ENCODE measurements around the gene HMGCR.

GRCh38 chr5:75306746-75307145 lies 30.3 kb upstream of the HMGCR start:
- TF ChIP-seq, protein P1, sequence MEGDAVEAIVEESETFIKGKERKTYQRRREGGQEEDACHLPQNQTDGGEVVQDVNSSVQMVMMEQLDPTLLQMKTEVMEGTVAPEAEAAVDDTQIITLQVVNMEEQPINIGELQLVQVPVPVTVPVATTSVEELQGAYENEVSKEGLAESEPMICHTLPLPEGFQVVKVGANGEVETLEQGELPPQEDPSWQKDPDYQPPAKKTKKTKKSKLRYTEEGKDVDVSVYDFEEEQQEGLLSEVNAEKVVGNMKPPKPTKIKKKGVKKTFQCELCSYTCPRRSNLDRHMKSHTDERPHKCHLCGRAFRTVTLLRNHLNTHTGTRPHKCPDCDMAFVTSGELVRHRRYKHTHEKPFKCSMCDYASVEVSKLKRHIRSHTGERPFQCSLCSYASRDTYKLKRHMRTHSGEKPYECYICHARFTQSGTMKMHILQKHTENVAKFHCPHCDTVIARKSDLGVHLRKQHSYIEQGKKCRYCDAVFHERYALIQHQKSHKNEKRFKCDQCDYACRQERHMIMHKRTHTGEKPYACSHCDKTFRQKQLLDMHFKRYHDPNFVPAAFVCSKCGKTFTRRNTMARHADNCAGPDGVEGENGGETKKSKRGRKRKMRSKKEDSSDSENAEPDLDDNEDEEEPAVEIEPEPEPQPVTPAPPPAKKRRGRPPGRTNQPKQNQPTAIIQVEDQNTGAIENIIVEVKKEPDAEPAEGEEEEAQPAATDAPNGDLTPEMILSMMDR (conservative IDR thresholded peaks at IDR 0.05 in 1 of 2, IDR thresholded peaks at IDR 0.05 in 1 of 2; ENCODE audit: extremely low read depth in 1 of 2, insufficient read depth in 1 of 2, low read depth in 1 of 2, low read length in 2 of 2), result no peak
- no peak for TF ChIP-seq EZH2 (IDR thresholded peaks at IDR 0.05; ENCODE audit: borderline replicate concordance, low read length)

Data from mammary epithelial cell (primary cell).